ENCODE data around the gene TPM1. TPM values are rescaled to one million over a fixed set of nuclear protein-coding genes. Genes with fewer than 3 reads are reported as not detected.

Gene TPM1
- total RNA-seq, 4 donors from 2014 or later: 85.4 to 182 (median 127) TPM

DNA sequence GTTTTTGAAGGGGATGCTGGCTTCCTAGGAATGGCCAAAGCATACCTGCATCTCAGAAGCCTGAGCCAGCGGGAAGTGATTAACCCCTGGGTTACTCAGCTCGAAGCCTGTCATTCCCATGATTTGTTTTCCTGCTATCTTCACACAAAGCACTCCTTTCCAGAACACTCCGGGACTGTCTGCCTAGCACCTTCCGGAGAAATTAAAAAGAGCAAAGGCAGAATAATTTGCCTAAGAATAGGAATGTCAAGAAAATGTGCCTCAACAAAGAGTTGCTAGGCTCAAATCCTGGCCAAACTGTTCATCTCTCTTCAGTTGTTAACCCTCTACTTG, 34.1 kb downstream of the TPM1 start:
- no peak overlapping the region for H3K4me3 ChIP-seq
- TF ChIP-seq POLR2AphosphoS5 (IDR thresholded peaks at IDR 0.05) (no peak), CTCF (IDR thresholded peaks at IDR 0.05) (no peak), EP300 (IDR thresholded peaks at IDR 0.05) (no peak), POLR2A (IDR thresholded peaks at IDR 0.05) (no peak)
- no peaks in the 10 kb centered on the region for H3K9me3 ChIP-seq
- peaks cover 9% of the 10 kb centered on the region for H3K4me1 ChIP-seq
- WGBS: 92% methylated on average over 4 of the region's 4 CpGs
- DNase-seq (ENCODE audit: low spot score in 2 of 2): no peak
- no peaks in the 10 kb centered on the region for H3K36me3 ChIP-seq
- H3K27ac ChIP-seq: no peak overlapping the region
- no peaks in the 10 kb centered on the region for H3K27me3 ChIP-seq

DNA sequence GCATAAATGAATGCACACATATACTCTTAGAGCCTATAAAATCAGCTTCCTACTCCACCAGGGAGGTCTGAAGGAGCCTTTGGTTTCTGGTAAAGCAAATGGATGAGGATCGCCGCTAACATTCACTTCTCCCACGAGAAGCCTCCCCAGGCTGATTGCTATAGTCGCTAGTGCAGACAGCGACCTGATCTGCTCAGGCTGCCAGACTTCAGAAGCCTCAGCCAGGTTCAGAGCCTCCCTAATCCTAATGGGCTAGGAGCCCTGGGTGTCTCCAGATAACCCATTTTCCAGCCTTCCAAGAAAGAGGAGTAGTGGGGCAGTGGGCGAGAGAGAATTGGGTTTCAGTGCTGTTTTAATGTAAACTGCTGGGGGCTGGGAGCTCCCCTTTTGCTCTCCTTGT, 35.4 kb downstream of the TPM1 start:
- Histone ChIP-seq H3K4me1 (peaks cover 9% of the 10 kb centered on the region), H3K27ac (no peak overlapping the region), H3K36me3 (no peaks in the 10 kb centered on the region), H3K9me3 (no peaks in the 10 kb centered on the region), H3K4me3 (no peak overlapping the region), H3K27me3 (no peaks in the 10 kb centered on the region)
- TF ChIP-seq EP300 (IDR thresholded peaks at IDR 0.05) (no peak), CTCF (IDR thresholded peaks at IDR 0.05) (no peak), POLR2AphosphoS5 (IDR thresholded peaks at IDR 0.05) (no peak)
- no peak for DNase-seq (ENCODE audit: low spot score in 2 of 2)
- WGBS: 89% methylated on average over 6 of the region's 6 CpGs

- Histone ChIP-seq H3K27ac (no peak overlapping the region), H3K4me3 (no peak overlapping the region), H3K4me1 (peaks cover 9% of the 10 kb centered on the region), H3K27me3 (no peaks in the 10 kb centered on the region), H3K9me3 (no peaks in the 10 kb centered on the region), H3K36me3 (no peaks in the 10 kb centered on the region)
- no peak for TF ChIP-seq CTCF (IDR thresholded peaks at IDR 0.05)
- TF ChIP-seq POLR2A (IDR thresholded peaks at IDR 0.05): no peak
- no peak for TF ChIP-seq EP300 (IDR thresholded peaks at IDR 0.05)
- no peak for TF ChIP-seq POLR2AphosphoS5 (IDR thresholded peaks at IDR 0.05)
- DNase-seq (ENCODE audit: low spot score in 2 of 2): no peak
- 83% methylated on average over 13 of the region's 13 CpGs for WGBS
Observed at GRCh38 chr15:63079947-63080626, 37.5 kb downstream of the TPM1 start.

- H3K4me3 ChIP-seq: no peak overlapping the region
- DNase-seq (ENCODE audit: low spot score in 2 of 2): no peak
- H3K4me1 ChIP-seq: peaks cover 4% of the 10 kb centered on the region
- 81% methylated on average over 9 of the region's 10 CpGs for WGBS
- no peaks in the 10 kb centered on the region for H3K36me3 ChIP-seq
- no peaks in the 10 kb centered on the region for H3K27me3 ChIP-seq
- H3K27ac ChIP-seq: no peak overlapping the region
- H3K9me3 ChIP-seq: no peaks in the 10 kb centered on the region
- TF ChIP-seq EP300 (IDR thresholded peaks at IDR 0.05) (no peak), CTCF (IDR thresholded peaks at IDR 0.05) (no peak), POLR2A (IDR thresholded peaks at IDR 0.05) (no peak), POLR2AphosphoS5 (IDR thresholded peaks at IDR 0.05) (no peak)
Observed at GRCh38 chr15:63080634-63081250, 38.2 kb downstream of the TPM1 start.

GRCh38 chr15:63082366-63082765, 39.8 kb downstream of the TPM1 start:
- no peak overlapping the region for H3K4me3 ChIP-seq
- no peaks in the 10 kb centered on the region for H3K9me3 ChIP-seq
- no peaks in the 10 kb centered on the region for H3K4me1 ChIP-seq
- WGBS: 78% methylated on average over 4 of the region's 4 CpGs
- DNase-seq (ENCODE audit: low spot score in 2 of 2): no peak
- no peaks in the 10 kb centered on the region for H3K27me3 ChIP-seq
- H3K27ac ChIP-seq: no peak overlapping the region
- H3K36me3 ChIP-seq: no peaks in the 10 kb centered on the region
- no peak for TF ChIP-seq CTCF (IDR thresholded peaks at IDR 0.05)
- no peak for TF ChIP-seq POLR2A (IDR thresholded peaks at IDR 0.05)
- TF ChIP-seq POLR2AphosphoS5 (IDR thresholded peaks at IDR 0.05): no peak
- no peak for TF ChIP-seq EP300 (IDR thresholded peaks at IDR 0.05)

Measured in suprapubic skin (tissue), 4 donors.